WERI-Rb-1 (cell line): Measurements from ENCODE around the gene SLC24A5.
A peak's percentile ranks its signal among the peaks of the same experiment; 100 is the strongest.

Experiments used
- DNase-seq: peaks from one replicate; pipeline ENCODE4 v3.0.0-alpha.2; 2020
- H3K27ac ChIP-seq: fragments of 250-450 bp; sonication (Bioruptor Pico); 2 replicates; pipeline ENCODE4 v1.5.1; 2020; ENCODE audit warnings: mild to moderate bottlenecking, moderate library complexity
- H3K27me3 ChIP-seq: fragments of 250-450 bp; sonication (Bioruptor Pico); 2 replicates; pipeline ENCODE4 v1.5.1; 2021; ENCODE audit warnings: mild to moderate bottlenecking, low read depth, moderate library complexity; ENCODE audit not compliant: insufficient read depth, severe bottlenecking
- H3K36me3 ChIP-seq: fragments of 250-450 bp; sonication (Bioruptor Pico); 2 replicates; pipeline ENCODE4 v1.5.1; 2020; ENCODE audit warnings: mild to moderate bottlenecking, moderate library complexity
- H3K4me3 ChIP-seq: 2 replicates; pipeline ENCODE4 v1.5.1; 2011; ENCODE audit warnings: low read depth, mild to moderate bottlenecking, control low read depth, low read length
- H3K9me3 ChIP-seq: fragments of 250-450 bp; sonication (Bioruptor Pico); 2 replicates; pipeline ENCODE4 v1.5.1; 2021; ENCODE audit warnings: mild to moderate bottlenecking, moderate library complexity; ENCODE audit not compliant: severe bottlenecking
- CTCF ChIP-seq: IDR thresholded peaks from 2 replicates; pipeline ENCODE4 v1.5.1; 2011; ENCODE audit warnings: low read depth, mild to moderate bottlenecking, control low read depth, inconsistent platforms, low read length

The SLC24A5 gene

GRCh38 chr15:48177383-48177765 lies 56.6 kb downstream of the SLC24A5 start:
- H3K36me3 ChIP-seq: peaks cover 2% of the 10 kb centered on the region; the same call in 1 of the 2 replicates
- H3K9me3 ChIP-seq: no peaks in the 10 kb centered on the region
- no peak for DNase-seq
- no peaks in the 10 kb centered on the region for H3K27me3 ChIP-seq
- TF ChIP-seq CTCF: no peak
- H3K27ac ChIP-seq: peak overlapping the region; percentile 98
- peak overlapping the region; percentile 75 for H3K4me3 ChIP-seq

GRCh38 chr15:48177766-48178647 lies 57.2 kb downstream of the SLC24A5 start, which contains the start of gene MYEF2:
MYEF2 (minus strand) TSS chr15:48178295; CDS start chr15:48178237, 58 bp downstream.
- H3K27ac ChIP-seq: peak within 1 kb of the TSS; percentile 98

GRCh38 chr15:48178648-48178931 lies 57.8 kb downstream of the SLC24A5 start:
- Histone ChIP-seq H3K27me3 (no peaks in the 10 kb centered on the region), H3K36me3 (peaks cover 2% of the 10 kb centered on the region; the same call in 1 of the 2 replicates), H3K9me3 (no peaks in the 10 kb centered on the region), H3K4me3 (peak overlapping the region; percentile 75), H3K27ac (peak overlapping the region; percentile 98)
- DNase-seq: no peak
- no peak for TF ChIP-seq CTCF

More at GRCh38 chr15:48177766-48178647, 57.2 kb downstream of the SLC24A5 start, which contains the start of gene MYEF2:
- Histone ChIP-seq H3K27me3 (no peaks in the 10 kb centered on the region), H3K9me3 (no peaks in the 10 kb centered on the region), H3K4me3 (peak within 1 kb of the TSS; percentile 75), H3K36me3 (peaks cover 2% of the 10 kb centered on the region; the same call in 1 of the 2 replicates)
- DNase-seq: peak; percentile 90
- TF ChIP-seq CTCF: no peak

GRCh38 chr15:48182749-48183148 lies 62.0 kb downstream of the SLC24A5 start:
- no peak for DNase-seq
- Histone ChIP-seq H3K36me3 (peaks cover 2% of the 10 kb centered on the region; the same call in 1 of the 2 replicates), H3K27ac (no peak overlapping the region), H3K4me3 (no peak overlapping the region), H3K9me3 (no peaks in the 10 kb centered on the region), H3K27me3 (no peaks in the 10 kb centered on the region)
- TF ChIP-seq CTCF: no peak

GRCh38 chr15:48185529-48185928 lies 64.7 kb downstream of the SLC24A5 start:
- no peak overlapping the region for H3K4me3 ChIP-seq
- no peak for TF ChIP-seq CTCF
- H3K27me3 ChIP-seq: no peaks in the 10 kb centered on the region
- no peaks in the 10 kb centered on the region for H3K36me3 ChIP-seq
- no peaks in the 10 kb centered on the region for H3K9me3 ChIP-seq
- no peak for DNase-seq
- no peak overlapping the region for H3K27ac ChIP-seq
